HEK293 (cell line): ENCODE results near the gene LRP8.

ENCODE experiments used
- CTCF ChIA-PET: fragments of 350-600 bp; formaldehyde crosslinking; extraction: SDS; loops from one replicate; lab custom pipeline; 2021; ENCODE audit warnings: antibody characterized with exemption; lab: Yijun Ruan, JAX
- POLR2A ChIA-PET: fragments of 300-600 bp; formaldehyde crosslinking; extraction: SDS; loops from one replicate; lab custom pipeline; 2020; ENCODE audit warnings: antibody characterized with exemption, inconsistent platforms; lab: Yijun Ruan, JAX
- H3K27ac ChIP-seq: fragments of 200-500 bp; sonication (Bioruptor generic); 2 replicates; pipeline ENCODE4 v1.5.1; 2014; ENCODE audit warnings: low read depth, low read length, control low read depth, inconsistent platforms; ENCODE audit errors: extremely low read depth
- H3K36me3 ChIP-seq, 2 experiments: fragments of 200-500 bp in 1 of 2; sonication (Bioruptor generic) in 1 of 2; 1 replicate in 1 of 2; 2 replicates in 1 of 2; pipeline ENCODE4 v1.5.1; 2014 to 2017; ENCODE audit warnings: inconsistent platforms in 2 of 2, low read length in 2 of 2; ENCODE audit not compliant: control insufficient read depth in 2 of 2, insufficient read depth in 1 of 2
- H3K4me1 ChIP-seq: fragments of 200-500 bp; sonication (Bioruptor generic); 2 replicates; pipeline ENCODE4 v1.5.1; 2014; ENCODE audit warnings: mild to moderate bottlenecking, low read length, inconsistent platforms; ENCODE audit not compliant: control insufficient read depth, insufficient read depth
- H3K4me3 ChIP-seq: 2 replicates; pipeline ENCODE4 v1.5.1; 2011; ENCODE audit warnings: low read depth, mild to moderate bottlenecking, control low read depth, low read length, moderate library complexity
- H3K9me3 ChIP-seq: fragments of 200-500 bp; sonication (Bioruptor generic); 2 replicates; pipeline ENCODE4 v1.5.1; 2014; ENCODE audit warnings: low read depth, low read length, inconsistent platforms; ENCODE audit not compliant: control insufficient read depth, insufficient read depth
- ATF2 ChIP-seq: fragments of 450-650 bp; formaldehyde crosslinking; IDR thresholded peaks from 2 replicates; pipeline ENCODE4 v1.5.1; 2016; ENCODE audit warnings: missing biosample characterization, missing genetic modification characterization, low read depth
- ELK4 ChIP-seq: IDR thresholded peaks from 2 replicates; pipeline ENCODE4 v1.6.1; 2011; ENCODE audit warnings: mild to moderate bottlenecking, low read depth, low read length, borderline replicate concordance
- GLI4 ChIP-seq: fragments of 450-650 bp; formaldehyde crosslinking; IDR thresholded peaks from 2 replicates; pipeline ENCODE4 v1.5.1; 2016; ENCODE audit warnings: missing biosample characterization, missing genetic modification characterization
- OSR2 ChIP-seq: fragments of 450-650 bp; formaldehyde crosslinking; IDR thresholded peaks from 2 replicates; pipeline ENCODE4 v1.5.1; 2016; ENCODE audit warnings: missing biosample characterization, missing genetic modification characterization
- ZBTB11 ChIP-seq: fragments of 450-650 bp; formaldehyde crosslinking; conservative IDR thresholded peaks from 2 replicates; pipeline ENCODE4 v1.5.1; 2016; ENCODE audit warnings: low read depth, missing biosample characterization, missing genetic modification characterization
- ZBTB6 ChIP-seq: fragments of 450-650 bp; formaldehyde crosslinking; IDR thresholded peaks from 2 replicates; pipeline ENCODE4 v1.5.1; 2017; ENCODE audit warnings: missing biosample characterization, missing genetic modification characterization
- ZBTB8A ChIP-seq: fragments of 450-650 bp; formaldehyde crosslinking; IDR thresholded peaks from 2 replicates; pipeline ENCODE4 v1.5.1; 2016; ENCODE audit warnings: missing biosample characterization, missing genetic modification characterization
- ZNF10 ChIP-seq: fragments of 450-650 bp; formaldehyde crosslinking; IDR thresholded peaks from 2 replicates; pipeline ENCODE4 v1.5.1; 2017; ENCODE audit warnings: missing biosample characterization, missing genetic modification characterization
- ZNF155 ChIP-seq: fragments of 450-650 bp; formaldehyde crosslinking; IDR thresholded peaks from 2 replicates; pipeline ENCODE4 v1.5.1; 2016; ENCODE audit warnings: missing biosample characterization, missing genetic modification characterization
- ZNF169 ChIP-seq: fragments of 450-650 bp; formaldehyde crosslinking; IDR thresholded peaks from 2 replicates; pipeline ENCODE4 v1.5.1; 2016; ENCODE audit warnings: missing biosample characterization, missing genetic modification characterization
- ZNF341 ChIP-seq: fragments of 450-650 bp; formaldehyde crosslinking; IDR thresholded peaks from 2 replicates; pipeline ENCODE4; 2016; ENCODE audit warnings: low read depth, missing biosample characterization, missing genetic modification characterization
- ZNF768 ChIP-seq: fragments of 450-650 bp; formaldehyde crosslinking; IDR thresholded peaks from 2 replicates; pipeline ENCODE4 v1.5.1; 2018; ENCODE audit warnings: missing biosample characterization, mild to moderate bottlenecking, missing genetic modification characterization
- ZSCAN18 ChIP-seq: fragments of 450-650 bp; formaldehyde crosslinking; IDR thresholded peaks from 2 replicates; pipeline ENCODE4 v1.5.1; 2016; ENCODE audit warnings: missing biosample characterization, missing genetic modification characterization
- TF ChIP-seq, protein P1 (sequence below): fragments of 450-650 bp; formaldehyde crosslinking; IDR thresholded peaks from 2 replicates; pipeline ENCODE4 v1.5.1; 2016; ENCODE audit warnings: missing biosample characterization, missing genetic modification characterization
- TF ChIP-seq, protein P2 (sequence below): fragments of 450-650 bp; IDR thresholded peaks from 2 replicates; pipeline ENCODE4 v1.5.1; 2018; ENCODE audit warnings: missing biosample characterization, mild to moderate bottlenecking, missing genetic modification characterization
- TF ChIP-seq, protein P3 (sequence below): fragments of 450-650 bp; formaldehyde crosslinking; IDR thresholded peaks from 2 replicates; pipeline ENCODE4 v1.5.1; 2017; ENCODE audit warnings: missing biosample characterization, missing genetic modification characterization

LRP8 gene

GRCh38 chr1:53244141-53244540, 83.7 kb downstream of the LRP8 start:
- no peak overlapping the region for H3K4me3 ChIP-seq
- H3K9me3 ChIP-seq, result no peaks in the 10 kb centered on the region
- TF ChIP-seq ZNF768, result no peak
- no peak for TF ChIP-seq GLI4
- TF ChIP-seq, protein P1, sequence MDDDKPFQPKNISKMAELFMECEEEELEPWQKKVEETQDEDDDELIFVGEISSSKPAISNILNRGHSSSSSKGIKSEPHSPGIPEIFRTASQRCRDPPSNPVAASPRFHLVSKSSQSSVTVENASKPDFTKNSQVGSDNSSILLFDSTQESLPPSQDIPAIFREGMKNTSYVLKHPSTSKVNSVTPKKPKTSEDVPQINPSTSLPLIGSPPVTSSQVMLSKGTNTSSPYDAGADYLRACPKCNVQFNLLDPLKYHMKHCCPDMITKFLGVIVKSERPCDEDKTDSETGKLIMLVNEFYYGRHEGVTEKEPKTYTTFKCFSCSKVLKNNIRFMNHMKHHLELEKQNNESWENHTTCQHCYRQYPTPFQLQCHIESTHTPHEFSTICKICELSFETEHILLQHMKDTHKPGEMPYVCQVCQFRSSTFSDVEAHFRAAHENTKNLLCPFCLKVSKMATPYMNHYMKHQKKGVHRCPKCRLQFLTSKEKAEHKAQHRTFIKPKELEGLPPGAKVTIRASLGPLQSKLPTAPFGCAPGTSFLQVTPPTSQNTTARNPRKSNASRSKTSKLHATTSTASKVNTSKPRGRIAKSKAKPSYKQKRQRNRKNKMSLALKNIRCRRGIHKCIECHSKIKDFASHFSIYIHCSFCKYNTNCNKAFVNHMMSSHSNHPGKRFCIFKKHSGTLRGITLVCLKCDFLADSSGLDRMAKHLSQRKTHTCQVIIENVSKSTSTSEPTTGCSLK (tag by site-specific recombination), result no peak
- TF ChIP-seq ZBTB8A (tag by site-specific recombination), result no peak
- no peak for TF ChIP-seq ZBTB6 (tag by site-specific recombination)
- TF ChIP-seq, protein P2, sequence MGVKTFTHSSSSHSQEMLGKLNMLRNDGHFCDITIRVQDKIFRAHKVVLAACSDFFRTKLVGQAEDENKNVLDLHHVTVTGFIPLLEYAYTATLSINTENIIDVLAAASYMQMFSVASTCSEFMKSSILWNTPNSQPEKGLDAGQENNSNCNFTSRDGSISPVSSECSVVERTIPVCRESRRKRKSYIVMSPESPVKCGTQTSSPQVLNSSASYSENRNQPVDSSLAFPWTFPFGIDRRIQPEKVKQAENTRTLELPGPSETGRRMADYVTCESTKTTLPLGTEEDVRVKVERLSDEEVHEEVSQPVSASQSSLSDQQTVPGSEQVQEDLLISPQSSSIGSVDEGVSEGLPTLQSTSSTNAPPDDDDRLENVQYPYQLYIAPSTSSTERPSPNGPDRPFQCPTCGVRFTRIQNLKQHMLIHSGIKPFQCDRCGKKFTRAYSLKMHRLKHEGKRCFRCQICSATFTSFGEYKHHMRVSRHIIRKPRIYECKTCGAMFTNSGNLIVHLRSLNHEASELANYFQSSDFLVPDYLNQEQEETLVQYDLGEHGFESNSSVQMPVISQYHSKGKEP (tag by site-specific recombination), result no peak
- TF ChIP-seq ELK4, result no peak
- no peak for TF ChIP-seq OSR2
- no peak for TF ChIP-seq ATF2 (tag by site-specific recombination)
- no peak for TF ChIP-seq ZNF169
- TF ChIP-seq, protein P3, sequence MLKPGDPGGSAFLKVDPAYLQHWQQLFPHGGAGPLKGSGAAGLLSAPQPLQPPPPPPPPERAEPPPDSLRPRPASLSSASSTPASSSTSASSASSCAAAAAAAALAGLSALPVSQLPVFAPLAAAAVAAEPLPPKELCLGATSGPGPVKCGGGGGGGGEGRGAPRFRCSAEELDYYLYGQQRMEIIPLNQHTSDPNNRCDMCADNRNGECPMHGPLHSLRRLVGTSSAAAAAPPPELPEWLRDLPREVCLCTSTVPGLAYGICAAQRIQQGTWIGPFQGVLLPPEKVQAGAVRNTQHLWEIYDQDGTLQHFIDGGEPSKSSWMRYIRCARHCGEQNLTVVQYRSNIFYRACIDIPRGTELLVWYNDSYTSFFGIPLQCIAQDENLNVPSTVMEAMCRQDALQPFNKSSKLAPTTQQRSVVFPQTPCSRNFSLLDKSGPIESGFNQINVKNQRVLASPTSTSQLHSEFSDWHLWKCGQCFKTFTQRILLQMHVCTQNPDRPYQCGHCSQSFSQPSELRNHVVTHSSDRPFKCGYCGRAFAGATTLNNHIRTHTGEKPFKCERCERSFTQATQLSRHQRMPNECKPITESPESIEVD (tag by site-specific recombination), result no peak
- no peak overlapping the region for H3K27ac ChIP-seq
- H3K4me1 ChIP-seq, result no peaks in the 10 kb centered on the region
- peaks cover 0 to 22% of the 10 kb centered on the region in 2 experiments; a peak in 1 of 3 replicates for H3K36me3 ChIP-seq
- POLR2A ChIA-PET, result no interaction called here
- CTCF ChIA-PET, result no interaction called here

- POLR2A ChIA-PET, result no interaction called here
- Histone ChIP-seq H3K27ac (no peak overlapping the region), H3K36me3 (peaks cover 0 to 16% of the 10 kb centered on the region in 2 experiments; a peak in 1 of 3 replicates), H3K4me3 (no peak overlapping the region), H3K9me3 (no peaks in the 10 kb centered on the region), H3K4me1 (no peaks in the 10 kb centered on the region)
- CTCF ChIA-PET, result no interaction called here
- TF ChIP-seq ZNF155 (tag by site-specific recombination) (no peak), ZBTB11 (tag by site-specific recombination) (no peak), ZSCAN18 (tag by site-specific recombination) (no peak), ZNF341 (tag by site-specific recombination) (no peak), ZNF10 (tag by site-specific recombination) (no peak), ZNF768 (no peak)
Measured at GRCh38 chr1:53242381-53242780, 85.5 kb downstream of the LRP8 start.
